ENCODE results near the gene FIZ1.
"Not testable (repeated sequence)": the region's sequence is repeated elsewhere in the genome, so short reads cannot be mapped to it uniquely, and the experiment has no call there.

FIZ1 gene

DNA sequence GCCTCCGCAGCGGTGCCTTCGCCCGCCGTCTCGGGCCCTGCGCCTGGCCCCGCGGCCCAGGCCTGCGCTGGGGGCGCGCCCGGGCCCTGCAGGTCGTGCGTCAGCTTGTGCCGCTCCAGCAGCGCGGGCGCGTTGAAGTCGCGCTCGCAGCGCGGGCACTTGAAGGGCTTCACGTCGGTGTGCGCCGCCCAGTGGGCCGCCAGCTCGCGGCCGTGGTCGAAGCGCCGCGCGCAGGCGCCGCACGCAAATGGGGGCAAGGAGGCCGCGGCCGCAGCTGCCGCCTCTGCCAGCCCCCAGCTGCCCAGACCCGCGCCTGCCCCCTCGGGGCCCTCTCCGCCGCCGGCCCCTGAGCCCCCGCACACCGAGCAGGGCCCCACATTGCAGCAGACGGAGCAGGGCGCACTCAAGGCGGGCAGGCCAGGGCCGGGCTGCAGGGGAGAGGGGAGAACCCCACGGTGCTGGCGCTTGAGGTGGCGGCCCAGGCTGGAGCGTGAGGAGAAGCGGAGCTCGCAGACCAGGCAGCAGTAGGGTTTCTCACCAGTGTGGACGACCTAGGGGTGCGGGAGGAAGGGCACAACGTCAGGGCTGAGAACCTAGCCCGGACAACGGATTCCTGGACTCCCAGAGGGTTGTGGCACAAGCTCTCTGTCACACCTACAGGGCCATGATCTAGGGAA, 6.1 kb downstream of the FIZ1 start:
- no peak for DNase-seq

DNA sequence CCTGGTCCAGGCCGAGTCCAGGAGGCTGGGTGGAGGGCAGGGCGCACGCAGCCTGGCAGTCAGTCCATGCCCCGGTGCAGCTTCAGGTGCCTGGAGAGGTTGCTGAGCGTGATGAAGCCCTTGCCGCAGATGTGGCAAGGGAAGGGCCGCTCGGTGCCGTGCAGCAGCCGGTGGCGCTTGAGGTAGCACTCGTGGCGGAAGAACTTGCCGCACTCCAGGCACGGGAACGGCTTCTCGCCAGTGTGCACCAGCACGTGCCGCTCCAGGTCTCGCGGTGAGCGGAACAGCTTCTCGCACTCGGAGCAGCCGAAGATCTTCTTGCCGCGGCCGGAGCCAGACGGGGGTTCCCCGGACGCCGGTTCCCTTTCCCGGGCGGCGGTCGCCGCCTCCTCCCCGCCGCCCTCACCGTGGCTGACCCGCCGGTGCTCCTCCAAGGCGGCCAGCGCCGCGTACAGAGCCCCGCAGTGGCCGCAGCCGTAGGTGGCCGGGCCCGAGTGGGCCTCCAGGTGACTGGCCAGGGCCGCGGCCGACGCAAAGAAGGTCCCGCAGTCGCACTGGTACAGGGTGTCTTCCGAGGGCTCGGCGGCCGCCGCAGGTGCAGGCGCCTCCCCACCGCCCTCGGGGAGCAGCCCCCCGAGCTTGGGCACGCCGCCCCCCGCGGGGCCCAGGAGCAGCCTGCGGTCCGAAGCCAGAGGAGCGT, 6.8 kb downstream of the FIZ1 start:
- DNase-seq = no peak

- no peak for DNase-seq
Measured at GRCh38 chr19:55591555-55591954, 7.8 kb downstream of the FIZ1 start.

DNA sequence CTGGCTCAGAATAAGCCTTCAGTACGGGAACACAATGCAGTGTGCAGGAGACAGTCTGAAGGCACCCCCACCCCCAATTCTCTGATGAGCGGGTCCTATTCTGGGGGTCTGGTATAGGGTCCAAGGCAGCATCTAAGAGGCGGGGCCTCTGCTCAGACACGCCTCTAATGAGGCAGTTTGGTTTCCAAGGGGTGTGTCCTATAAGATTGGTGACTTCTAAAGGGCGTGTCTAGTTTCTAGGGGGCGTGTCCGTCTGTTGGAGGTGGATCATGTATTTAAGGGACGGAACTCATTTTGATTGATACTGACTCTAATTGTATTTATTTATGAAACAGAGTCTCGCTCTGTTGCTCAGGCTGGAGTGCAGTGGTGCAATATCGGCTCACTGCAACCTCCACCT, 8.7 kb downstream of the FIZ1 start:
- DNase-seq = peak; percentile 78

DNA sequence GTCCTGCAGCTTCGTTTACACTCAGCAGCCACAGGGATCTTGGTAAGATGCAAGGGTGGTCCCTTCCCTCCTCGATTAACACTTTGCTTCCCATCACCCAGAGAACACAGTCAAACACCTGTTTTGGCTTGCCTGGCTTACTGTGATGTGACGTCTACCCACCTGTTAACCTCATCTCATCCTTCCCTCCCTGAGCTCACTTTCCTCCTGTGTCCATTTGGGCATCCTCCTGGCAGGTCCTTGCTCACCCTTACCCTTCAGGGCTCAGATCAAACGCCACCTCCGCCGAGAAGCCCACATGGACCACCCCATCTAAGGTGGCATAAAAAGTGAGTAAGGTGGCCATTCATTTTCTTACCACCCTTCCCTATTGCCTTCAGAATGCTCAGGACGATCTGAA, 9.2 kb downstream of the FIZ1 start:
- DNase-seq = no peak

DNA sequence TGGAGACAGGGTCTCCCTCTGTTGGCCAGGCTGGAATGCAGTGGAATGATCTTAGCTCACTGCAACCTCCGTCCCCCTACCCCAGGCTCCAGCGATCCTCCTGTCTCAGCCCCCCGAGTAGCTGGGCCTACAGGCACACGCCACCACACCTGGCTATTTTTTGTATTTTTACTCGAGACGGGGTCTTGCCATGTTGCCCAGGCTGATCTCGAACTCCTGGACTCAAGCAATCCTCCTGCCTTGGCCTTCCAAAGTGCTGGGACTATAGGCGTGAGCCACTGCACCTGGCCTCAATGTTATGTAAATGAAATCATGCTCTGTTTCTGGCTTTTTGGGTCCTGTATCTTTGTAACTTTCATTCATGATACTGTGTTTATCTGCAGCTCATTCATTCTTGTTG, 10.6 kb downstream of the FIZ1 start:
- DNase-seq = no peak

- DNase-seq = peak; percentile 91
Measured at GRCh38 chr19:55586976-55587668, 12.2 kb downstream of the FIZ1 start.

GRCh38 chr19:55585658-55586339, 13.5 kb downstream of the FIZ1 start:
- DNase-seq = no peak

DNA sequence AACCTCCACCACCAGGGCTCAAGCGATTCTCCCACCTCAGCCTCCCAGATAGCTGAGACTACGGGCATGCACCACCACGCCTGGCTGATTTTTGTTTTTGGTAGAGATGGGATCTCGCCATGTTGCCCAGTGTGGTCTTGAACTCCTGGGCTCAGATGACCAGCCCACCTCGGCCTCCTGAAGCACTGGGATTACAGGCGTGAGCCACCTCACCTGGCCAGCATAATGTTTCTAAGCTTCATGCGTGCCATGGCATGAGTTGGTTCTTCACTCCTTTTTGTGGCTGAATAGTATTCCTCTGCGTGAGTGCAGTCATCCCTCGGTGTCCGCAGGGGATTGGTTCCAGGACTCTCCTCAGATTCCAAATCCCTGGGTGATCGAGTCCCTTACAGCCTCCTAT, 14.4 kb downstream of the FIZ1 start:
- DNase-seq = no peak

DNA sequence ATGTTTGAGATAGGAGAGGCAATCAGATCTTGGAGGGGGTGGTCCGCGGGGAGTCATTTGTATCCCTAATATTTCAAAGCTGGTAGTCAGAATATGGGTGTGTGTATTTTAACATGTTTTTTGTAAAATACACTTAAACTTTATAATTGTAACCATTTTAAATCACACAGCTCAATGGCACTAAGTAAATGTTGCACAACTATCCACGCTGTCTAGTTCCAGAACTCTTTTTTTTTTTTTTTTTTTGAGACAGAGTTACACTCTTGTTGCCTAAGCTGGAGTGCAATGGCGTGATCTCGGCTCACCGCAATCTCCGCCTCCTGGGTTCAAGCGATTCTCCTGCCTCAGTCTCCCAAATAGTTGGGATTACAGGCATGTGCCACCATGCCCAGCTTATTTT, 15.4 kb downstream of the FIZ1 start:
- DNase-seq = not testable (repeated sequence)

GRCh38 chr19:55582284-55582683, 17.0 kb downstream of the FIZ1 start:
- DNase-seq = not testable (repeated sequence)

GRCh38 chr19:55581823-55582223, 17.5 kb downstream of the FIZ1 start:
- DNase-seq = no peak

DNA sequence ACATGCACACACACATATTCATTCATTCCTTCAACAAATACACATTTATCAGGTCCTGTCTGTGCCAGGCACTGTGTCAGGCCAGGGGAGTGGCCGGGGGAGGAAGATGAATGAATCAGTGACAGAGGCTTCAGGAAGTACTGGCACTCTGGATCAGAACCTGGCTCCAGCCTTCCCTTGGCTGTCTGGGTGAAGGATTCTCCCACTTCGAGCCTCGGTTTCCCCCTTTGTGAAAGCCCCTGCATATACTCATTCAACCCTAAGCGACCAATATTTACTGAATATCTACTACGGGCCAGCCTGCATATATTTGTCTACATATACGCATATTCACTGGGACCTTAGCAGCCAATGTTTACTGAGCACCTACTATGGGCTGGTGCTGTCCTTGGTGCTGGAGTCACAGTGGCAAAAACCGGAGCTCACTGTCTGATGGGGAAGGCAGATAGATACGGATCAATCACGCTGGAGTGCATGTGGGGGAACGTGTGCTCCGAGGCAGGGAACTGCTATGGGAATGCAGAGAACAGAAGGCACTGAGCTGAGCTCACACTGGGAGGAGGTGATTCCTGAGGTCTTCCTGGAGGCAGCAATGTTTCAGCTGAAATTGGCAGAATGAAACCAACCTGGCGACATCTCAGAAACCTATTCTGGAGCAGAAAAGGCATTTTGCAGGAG, 18.0 kb downstream of the FIZ1 start:
- peak; percentile 57 for DNase-seq

GRCh38 chr19:55580628-55581144, 18.6 kb downstream of the FIZ1 start, which contains the start of gene ZNF579:
Gene ZNF579, minus strand, starts transcription at chr19:55580848. Its CDS starts 1,209 bp downstream, at chr19:55579639.
- peak; percentile 83 for DNase-seq

DNA sequence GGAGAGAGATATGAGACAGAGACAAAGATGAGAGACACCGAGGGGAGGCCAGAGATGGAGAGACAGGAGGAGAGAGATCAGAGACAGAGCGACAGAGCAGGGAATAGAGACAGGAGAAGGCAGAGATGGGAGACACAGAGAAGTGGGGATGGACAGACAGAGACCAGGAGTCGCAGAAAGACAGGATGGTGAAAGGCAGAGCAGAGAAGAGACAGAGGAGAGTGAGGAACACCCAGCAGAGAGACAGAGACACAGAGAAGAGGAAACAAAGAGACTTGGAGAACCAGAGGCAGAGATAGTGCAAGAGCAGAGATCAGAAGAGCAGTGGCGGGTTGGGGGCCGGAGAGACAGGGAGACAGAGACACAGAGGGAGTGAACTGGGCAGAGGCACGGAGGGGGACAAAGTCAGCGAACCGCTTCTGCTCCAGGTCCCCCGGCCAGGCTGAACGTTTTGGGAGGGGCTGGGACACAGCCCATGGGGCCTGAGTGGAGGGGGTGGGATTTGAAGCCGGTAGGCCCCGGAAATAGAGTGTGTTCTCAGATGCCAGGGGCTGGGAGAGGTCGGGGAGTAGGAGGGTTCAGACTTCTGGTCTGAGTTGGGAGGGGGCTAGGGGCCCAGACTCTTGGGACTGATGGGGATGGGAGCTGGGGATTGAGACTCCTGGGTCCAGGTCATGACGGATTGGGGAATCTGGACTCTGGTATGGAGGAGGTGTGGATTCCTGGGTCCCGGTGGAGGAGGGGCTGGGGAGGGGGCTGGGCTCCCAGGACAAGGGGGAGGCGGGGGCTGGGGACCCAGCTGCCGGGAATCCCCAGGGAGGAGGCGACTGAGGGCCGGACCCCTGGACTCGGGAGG, 19.3 kb downstream of the FIZ1 start:
- no peak for DNase-seq

DNA sequence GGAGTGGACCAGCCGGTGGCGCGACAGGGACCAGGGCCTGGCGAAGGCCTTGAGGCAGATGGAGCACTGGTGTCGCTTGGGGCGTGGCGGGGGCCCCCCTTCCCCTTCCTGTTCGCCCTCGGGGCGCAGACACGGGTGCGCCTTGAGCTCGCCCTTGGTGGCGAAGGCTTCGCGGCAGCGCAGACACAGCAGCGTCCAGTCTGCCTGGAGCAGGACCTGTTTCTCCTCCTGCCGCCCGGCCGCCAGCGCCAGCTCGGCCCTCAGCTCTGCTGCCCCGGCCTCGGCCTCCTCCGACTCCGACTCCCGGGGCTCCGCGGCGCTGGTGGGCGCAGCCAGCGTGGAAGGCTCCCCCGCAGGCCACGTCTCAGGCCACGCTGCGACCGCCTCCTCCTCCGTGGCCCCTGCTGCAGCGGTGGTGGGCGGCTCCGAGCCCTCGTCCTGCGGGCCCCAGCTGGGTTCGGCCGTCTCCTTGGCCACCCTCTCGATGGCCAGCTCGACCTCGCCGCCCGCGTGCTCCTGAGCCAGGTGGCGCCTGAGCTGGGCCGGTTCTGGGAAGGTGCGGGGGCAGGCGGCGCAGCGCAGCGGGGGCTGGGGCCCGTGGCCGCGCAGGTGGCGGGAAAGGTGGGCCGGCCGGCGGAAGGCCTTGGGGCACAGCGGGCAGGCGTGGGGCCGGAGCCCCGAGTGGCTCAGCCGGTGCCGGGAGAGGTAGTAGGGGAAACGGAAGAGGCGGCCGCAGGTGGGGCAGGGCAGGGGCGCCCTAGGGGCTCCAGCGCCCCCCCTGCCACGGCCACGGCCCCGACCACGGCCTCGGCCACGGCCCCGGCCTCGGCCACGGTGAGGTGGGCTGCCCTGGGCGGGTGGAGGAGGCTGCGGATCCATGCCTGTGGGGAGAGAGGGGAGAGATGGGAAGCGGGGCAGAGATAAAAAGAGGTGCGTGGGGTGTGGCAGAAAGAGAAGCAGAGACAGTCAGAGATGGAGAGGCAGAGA, 20.3 kb downstream of the FIZ1 start:
- DNase-seq = no peak

DNA sequence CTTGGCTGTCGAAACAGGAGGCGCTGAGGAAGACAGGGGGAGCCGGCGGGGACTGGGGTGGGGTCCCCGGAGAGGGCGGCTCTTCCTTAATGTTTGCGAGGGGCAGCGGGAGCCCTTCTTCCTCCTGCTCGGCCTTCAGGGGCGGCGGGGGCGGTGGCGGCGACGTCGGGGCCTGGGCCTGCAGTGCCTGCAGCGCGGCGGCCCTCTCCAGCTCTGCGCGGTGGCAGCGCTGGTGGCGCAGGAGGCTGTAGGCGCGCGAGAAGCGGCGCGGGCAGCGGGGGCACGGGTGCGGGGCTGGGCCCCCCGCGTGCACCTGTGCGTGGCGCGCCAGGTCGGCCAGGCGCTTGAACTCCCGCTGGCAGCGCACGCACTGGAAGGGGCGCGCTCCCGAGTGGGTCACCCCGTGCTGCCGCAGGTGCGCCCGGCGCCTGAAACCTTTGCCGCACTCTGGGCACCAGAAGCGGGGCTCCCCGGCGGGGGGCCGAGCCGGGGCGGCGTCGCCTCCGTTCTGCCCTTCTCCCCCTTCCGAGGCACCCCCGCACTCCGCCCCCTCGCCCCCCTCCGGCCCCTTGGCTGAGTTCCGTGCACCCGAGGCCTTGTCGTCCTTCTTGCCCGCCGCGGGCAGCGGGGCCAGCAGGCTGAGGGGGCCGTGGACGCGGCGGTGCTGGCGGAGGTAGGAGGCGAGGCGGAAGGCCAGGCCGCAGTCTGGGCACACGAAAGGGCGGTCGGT, 21.1 kb downstream of the FIZ1 start:
- DNase-seq = no peak

DNA sequence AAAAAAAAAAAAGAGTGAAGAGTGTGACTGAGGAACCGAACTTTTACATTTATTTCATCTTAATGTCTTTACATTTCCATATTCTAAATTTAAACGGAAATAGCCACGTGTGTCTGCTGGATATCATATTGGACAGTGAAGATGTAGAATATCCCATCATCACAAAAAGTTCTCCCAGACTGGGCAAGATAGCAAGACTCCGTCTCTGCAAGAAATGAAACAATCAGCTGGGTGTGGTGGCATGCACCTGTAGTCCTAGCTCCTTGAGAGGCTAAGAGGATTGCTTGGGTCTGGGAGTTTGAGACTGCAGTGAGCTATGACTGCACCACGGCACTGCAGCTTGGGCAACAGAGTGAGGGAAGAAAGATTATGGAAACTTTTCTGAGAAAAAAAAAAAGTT, 22.6 kb downstream of the FIZ1 start:
- no peak for DNase-seq

- DNase-seq = not testable (repeated sequence)
Measured at GRCh38 chr19:55573929-55574328, 25.4 kb downstream of the FIZ1 start.

DNA sequence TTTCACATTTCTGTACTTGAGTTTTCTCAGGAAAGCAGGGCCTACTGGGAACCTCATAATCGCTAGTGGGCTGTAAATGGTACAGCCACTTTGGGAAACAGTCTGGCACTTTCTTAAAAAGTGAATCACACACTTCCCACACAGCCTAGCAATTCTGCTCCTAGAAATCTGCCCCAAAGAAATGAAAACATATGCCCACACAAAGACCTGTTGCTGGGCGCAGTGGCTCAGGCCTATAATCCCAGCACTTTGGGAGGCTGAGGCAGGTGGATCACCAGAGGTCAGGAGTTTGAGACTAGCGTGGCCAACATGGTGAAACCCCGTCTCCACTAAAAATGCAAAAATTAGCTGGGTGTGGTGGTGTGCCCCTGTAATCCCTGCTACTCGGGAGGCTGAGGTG, 29.8 kb downstream of the FIZ1 start:
- not testable (repeated sequence) for DNase-seq
